Fibroblast of skin of scalp (primary cell): ENCODE results near the gene OS9.
"Not testable (repeated sequence)": the region's sequence is repeated elsewhere in the genome, so short reads cannot be mapped to it uniquely, and the experiment has no call there.

Experiments used
- DNase-seq: peaks from one replicate; pipeline ENCODE4 v3.0.0-alpha.2; 2013

Gene OS9

DNA sequence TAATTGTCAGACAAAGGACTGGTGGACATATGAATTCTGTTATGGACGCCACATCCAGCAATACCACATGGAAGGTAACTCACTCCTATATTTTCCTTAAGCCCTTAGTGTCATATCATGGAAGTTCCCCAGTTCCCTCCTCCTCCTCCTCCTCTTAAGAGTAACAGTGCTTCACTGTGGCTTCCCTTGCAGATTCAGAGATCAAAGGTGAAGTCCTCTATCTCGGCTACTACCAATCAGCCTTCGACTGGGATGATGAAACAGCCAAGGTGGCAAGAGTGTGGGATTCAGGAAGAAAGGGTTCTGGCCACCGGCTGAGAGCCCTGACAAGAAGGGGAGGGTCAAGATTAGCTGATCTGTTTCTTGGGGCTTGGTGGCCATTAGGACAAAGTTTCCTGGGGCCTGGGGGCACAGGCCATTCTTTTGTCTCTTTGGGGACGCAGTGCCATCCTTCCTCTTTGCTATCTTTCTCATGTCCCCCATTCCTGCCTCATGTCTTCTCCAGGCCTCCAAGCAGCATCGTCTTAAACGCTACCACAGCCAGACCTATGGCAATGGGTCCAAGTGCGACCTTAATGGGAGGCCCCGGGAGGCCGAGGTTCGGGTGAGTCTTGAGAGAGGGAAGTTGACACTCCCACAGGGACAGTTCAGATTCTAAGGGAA lies 2.0 kb downstream of the OS9 start:
- DNase-seq: no peak

DNA sequence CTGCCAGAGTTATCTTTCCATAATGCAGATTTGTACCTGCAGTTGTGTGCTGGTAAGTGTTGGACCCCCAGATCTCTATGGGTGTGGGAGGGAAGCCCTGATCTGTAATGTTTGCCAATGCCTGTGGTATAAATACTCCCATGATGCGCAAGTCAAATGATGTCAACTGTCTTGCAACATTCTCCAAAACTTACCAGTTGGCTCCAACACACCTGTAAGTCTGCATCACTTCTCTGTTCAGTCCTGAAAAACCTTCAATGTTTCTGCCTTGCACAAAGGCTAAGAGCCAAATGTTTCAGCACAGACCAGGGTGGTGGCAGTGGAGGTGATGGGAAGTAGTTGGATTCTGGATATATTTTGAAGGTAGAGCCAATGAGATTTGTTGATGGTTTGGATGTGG lies 3.1 kb downstream of the OS9 start:
- DNase-seq: no peak

DNA sequence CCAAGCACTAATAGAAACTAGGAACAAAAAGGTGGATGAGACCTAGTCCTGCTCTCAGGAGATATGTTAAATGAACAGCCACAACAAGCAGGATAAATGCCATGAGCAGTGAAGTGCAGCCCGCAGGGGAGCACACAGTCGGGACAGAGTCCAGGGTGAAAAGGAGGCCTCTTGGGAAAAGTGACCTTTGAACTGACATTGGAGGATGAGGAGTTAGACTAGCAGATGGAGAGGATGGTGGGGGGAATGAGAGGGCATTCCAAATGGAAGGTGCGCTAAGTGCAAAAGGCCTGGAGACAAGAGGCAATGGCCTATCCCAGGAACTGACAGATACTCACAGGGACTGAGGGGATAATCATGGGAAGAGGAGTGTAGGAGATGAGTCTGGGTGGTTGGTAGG lies 4.5 kb downstream of the OS9 start:
- no peak for DNase-seq

DNA sequence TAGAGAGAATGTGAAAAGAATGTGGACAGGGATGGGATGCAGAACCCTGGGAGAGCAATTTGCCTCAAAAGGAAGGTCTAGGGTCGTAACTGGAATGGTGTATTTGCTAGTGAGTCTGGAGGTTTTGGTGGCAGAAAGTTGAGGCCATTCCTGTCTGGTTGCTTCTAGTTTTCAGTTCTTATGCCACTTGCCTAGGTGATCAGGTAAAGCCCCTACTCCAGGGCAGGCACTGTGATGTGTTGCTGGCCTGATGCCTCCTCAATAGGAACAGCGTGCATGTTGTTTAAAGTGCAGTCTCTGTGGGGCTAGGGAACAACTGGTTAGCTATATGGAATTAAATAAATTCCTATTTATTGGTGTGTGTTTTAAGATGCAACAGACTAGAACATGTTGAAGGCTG lies 6.4 kb downstream of the OS9 start:
- no peak for DNase-seq

DNA sequence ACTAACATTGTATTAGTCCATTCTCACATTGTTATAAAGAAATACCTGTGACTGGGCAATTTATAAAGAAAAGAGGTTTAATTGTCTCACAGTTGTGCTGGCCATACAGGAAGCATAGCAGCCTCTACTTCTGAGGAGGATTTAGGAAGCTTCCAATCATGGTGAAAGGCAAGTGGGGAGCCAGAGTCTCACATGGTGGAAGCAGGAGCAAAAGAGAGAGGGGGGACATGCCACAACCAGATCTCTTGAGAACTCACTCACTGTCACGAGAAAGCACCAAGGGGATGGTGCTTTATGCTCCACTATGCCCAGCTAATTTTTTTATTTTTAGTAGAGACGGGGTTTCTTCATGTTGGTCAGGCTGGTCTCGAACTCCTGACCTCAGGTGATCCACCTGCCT lies 13.3 kb downstream of the OS9 start:
- no peak for DNase-seq

DNA sequence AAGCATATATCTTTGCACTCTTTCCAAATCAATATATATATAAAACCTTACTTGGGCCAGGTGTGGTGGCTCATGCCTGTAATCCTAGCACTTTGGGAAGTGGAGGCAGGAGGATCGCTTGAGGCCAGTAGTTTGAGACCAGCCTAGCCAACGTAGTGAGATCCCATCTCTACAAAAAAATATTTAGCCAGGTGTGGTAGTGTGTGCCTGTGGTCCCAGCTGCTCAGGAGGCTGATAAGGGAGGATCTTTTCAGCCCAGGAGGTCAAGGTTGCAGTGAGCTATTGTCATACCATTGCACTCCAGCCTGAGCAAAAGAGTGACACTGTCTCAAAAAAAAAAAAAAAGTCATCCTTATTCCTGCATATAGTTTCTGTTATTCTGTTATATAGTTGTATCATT lies 14.4 kb downstream of the OS9 start:
- DNase-seq: no peak

DNA sequence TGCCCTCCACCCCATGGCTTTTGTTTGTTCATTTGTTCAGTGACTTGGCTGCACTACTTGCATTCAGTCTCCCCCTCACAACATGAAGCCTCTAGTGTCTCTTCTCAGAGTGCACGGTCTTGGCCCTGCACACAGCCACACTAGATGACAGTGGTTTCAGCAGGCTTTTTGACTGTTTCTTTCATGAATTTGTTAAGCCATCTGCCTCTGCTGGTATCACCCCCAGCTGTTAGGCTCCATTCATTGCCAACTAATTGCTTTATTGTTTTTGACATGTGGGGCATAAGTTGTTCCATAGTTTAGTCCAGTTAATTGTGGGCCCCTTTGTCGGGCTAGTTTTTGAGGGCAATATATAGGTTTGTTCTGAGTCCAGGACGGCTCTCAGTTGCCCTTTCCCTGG lies 18.8 kb downstream of the OS9 start:
- no peak for DNase-seq

DNA sequence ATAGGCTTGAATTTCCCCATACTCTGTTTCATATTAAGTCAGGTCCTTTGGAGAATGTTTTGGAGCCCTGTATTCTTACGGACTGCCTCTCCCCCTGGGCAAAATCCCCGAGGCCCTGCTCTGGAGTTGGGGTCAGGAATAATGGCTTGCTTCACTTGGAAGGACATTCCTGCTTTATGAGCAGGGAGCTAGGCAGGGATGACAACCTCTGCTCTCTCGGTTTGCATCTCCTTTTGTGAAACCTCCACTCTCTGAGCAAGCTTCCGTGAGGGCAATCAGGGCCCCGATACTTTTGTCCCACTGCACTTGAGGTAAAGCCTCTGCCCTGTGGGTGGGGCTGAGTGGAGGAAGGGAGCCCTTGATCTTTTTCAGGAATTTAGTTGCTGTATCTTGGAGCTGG lies 19.3 kb downstream of the OS9 start:
- DNase-seq: no peak

DNA sequence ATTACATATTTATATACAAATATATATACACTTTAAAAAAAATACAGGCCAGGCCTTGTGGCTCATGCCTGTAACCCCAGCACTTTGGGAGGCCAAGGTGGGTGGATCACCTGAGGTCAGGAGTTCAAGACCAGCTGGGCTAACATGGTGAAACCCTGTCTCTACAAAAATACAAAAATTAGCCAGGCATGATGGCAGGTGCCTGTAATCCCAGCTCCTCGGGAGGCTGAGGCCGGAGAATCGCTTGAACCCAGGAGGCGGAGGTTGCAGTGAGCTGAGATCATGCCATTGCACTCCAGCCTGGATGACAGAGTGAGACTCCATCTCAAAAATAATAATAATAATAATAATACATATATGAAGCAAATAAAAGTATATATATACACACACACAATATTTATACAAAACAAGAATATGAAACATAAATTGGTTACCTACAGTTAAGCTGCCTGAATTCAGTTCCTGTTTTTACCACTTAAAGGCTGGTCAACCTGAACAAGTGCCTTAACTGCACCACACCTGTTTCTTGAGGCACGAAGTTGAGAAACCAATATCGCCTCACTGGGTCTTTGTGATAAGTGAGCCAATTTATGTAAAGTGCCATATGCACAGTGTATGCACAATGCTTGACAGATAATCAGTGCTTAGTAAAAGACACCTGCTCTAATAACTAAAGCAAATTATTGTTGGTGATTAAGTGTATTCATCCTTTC lies 21.3 kb downstream of the OS9 start:
- DNase-seq: not testable (repeated sequence)

DNA sequence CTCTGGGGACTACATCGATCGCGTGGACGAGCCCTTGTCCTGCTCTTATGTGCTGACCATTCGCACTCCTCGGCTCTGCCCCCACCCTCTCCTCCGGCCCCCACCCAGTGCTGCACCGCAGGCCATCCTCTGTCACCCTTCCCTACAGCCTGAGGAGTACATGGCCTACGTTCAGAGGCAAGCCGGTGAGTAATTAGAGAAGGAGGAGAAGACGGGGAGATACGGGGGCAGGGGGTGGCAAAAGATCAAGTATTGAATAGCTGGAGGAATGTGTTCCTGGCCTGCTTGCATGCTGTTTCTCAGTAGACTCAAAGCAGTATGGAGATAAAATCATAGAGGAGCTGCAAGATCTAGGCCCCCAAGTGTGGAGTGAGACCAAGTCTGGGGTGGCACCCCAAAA lies 21.9 kb downstream of the OS9 start:
- no peak for DNase-seq

DNA sequence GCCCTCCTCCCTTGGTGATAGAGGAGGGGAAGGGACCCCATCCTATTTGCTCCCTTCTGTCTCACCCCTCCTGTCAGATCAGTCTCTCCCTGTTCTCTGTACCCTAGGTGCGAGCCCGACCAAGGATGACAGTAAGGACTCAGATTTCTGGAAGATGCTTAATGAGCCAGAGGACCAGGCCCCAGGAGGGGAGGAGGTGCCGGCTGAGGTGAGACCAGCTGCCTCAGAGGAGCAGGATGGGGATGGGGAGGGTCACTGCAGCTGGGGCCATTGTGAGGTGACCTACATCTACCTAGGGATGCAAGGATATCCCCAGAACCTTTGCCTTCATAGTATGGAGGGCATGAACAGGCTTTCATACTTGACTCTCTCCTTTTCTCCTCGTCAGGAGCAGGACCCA lies 22.4 kb downstream of the OS9 start:
- no peak for DNase-seq

DNA sequence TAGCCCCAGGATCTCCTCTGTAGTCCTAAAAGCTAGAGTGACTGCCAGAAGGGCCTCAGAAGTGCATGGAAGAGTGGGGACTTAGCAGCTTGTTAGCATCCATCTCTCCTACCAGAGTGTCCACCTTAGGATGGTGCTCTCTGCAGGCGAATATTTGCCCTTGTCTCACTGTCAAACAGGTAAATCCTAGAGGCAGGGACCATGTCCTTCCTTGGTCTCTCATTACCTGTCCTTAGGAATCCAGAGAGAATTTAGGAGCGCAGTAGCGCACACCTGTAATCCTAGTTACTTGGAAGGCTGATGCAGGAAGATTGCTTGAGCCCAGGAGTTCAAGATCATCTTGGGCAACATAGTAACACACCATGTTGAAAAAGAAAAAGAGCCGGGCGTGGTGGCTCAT lies 23.2 kb downstream of the OS9 start:
- no peak for DNase-seq

DNA sequence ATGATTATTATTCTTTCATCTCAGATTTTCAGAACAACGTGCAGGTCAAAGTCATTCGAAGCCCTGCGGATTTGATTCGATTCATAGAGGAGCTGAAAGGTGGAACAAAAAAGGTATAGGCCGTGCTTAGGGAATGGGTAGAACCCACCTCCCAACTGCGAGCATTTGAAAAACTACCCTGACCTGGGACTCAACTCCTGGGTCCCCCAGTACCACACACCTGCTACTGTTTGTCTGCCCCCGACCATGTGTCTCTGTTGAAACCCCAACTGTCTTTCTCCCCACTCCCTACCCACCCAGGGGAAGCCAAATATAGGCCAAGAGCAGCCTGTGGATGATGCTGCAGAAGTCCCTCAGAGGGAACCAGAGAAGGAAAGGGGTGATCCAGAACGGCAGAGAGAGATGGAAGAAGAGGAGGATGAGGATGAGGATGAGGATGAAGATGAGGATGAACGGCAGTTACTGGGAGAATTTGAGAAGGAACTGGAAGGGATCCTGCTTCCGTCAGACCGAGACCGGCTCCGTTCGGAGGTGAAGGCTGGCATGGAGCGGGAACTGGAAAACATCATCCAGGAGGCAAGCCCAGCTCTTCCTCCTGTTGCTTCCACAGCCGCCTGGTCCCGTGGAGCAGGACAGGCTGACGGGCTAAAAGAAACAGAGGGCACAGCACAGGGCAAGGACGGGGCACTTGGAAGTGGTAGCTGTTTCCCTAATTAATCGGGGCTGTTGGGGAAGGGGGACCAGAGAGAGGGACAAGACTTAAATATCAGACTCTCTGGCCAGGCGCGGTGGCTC lies 24.1 kb downstream of the OS9 start:
- no peak for DNase-seq

DNA sequence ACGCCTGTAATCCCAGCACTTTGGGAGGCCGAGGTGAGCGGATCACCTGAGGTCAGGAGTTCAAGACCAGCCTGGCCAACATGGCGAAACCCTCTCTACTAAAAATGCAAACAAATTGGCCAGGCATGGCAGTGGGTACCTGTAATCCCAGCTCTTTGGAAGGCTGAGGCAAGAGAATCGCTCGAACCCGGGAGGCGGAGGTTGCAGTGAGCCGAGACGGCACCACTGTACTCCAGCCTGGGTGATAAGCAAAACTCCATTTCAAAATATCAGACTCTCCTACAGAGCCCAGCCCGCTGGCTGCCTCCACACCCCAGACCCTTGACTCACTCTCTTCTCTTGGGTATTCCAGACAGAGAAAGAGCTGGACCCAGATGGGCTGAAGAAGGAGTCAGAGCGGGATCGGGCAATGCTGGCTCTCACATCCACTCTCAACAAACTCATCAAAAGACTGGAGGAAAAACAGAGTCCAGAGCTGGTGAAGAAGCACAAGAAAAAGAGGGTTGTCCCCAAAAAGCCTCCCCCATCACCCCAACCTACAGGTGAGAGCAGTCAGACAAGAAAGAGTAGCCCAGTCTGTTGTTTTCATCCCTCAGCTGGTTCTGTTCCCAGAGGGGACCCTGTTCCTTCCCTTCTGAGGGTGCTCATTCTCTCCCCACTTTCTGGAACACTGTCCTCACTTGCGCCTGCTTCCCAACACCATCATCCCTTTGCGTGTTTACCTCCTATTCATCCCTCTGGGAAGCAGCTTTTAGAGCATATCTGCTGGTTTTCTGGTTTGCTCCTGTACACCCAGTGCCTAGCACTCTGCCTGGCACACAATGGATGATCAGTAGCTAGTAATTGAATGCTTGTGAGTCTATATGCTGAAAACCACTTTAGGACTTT lies 25.0 kb downstream of the OS9 start:
- no peak for DNase-seq

DNA sequence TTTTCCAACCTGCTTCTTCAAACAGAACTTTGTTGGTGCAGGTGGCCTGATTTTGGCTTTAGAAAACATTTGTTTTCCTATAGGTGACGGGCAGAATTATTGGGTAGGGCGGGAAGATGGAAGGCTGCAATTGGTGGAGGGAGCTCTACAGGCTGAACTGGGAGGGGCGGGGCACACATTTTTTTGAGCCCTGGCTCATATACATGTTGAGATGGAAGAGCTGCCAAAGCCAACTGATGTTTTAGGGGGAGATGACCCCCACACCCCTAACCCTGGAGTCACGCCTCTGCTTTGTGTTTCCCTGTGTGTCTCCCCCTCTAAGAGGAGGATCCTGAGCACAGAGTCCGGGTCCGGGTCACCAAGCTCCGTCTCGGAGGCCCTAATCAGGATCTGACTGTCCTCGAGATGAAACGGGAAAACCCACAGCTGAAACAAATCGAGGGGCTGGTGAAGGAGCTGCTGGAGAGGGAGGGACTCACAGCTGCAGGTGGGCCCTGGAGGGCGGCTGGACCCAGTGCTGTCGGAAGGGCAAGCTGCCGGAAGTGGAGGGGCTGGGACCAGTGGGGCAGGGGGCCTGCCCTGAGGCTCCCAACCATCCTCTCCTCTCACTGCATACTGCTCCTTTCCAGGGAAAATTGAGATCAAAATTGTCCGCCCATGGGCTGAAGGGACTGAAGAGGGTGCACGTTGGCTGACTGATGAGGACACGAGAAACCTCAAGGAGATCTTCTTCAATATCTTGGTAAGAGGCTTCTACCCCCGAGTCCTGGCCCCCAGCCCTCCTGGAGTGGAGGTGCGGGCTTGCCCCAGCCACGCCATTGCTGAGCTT lies 26.1 kb downstream of the OS9 start:
- no peak for DNase-seq

DNA sequence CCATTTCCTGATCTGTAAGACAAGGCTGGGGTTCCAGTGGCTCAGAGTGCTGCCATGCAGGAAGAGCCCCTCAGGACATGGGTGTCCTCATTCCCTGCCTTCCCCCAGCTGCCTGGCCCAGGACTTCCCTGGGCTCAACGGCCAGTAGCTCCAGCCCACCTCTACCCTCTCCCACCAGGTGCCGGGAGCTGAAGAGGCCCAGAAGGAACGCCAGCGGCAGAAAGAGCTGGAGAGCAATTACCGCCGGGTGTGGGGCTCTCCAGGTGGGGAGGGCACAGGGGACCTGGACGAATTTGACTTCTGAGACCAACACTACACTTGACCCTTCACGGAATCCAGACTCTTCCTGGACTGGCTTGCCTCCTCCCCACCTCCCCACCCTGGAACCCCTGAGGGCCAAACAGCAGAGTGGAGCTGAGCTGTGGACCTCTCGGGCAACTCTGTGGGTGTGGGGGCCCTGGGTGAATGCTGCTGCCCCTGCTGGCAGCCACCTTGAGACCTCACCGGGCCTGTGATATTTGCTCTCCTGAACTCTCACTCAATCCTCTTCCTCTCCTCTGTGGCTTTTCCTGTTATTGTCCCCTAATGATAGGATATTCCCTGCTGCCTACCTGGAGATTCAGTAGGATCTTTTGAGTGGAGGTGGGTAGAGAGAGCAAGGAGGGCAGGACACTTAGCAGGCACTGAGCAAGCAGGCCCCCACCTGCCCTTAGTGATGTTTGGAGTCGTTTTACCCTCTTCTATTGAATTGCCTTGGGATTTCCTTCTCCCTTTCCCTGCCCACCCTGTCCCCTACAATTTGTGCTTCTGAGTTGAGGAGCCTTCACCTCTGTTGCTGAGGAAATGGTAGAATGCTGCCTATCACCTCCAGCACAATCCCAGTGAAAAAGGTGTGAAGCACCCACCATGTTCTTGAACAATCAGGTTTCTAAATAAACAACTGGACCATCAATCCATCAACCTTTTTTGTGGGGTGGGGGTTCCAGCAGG lies 27.0 kb downstream of the OS9 start:
- no peak for DNase-seq

DNA sequence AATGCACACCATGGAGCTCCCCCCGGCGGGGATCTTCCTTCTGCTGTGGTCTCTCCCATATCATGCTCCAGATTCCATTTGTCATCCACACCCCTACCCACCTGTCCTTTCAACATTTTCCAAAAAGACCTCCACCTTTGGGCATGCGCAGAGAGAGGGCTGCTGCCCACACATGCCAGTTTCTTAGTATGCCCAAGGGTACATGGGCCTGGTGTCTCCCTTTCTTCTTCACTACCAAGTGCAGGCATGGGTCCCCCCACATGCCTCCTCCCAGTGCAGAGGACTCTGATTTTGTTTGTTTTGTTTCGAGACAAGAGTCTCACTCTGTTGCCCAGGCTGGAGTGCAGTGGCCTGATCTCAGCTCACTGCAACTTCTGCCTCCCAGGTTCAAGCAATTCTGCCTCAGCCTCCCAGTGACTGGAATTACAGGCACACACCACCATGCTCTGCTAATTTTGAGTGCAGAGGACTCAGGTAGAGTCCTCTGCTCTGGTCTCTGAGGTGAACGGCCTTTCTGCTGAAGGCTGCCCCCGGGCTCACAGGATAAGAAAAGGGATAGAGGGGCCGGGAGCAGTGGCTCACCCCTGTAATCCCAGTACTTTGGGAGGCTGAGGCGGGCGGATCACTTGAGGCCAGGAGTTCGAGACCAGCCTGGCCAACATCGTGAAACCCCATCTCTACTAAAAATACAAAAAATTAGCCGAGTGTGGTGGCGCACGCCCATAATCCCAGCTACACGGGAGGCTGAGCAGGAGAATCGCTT lies 28.1 kb downstream of the OS9 start:
- DNase-seq: not testable (repeated sequence)

DNA sequence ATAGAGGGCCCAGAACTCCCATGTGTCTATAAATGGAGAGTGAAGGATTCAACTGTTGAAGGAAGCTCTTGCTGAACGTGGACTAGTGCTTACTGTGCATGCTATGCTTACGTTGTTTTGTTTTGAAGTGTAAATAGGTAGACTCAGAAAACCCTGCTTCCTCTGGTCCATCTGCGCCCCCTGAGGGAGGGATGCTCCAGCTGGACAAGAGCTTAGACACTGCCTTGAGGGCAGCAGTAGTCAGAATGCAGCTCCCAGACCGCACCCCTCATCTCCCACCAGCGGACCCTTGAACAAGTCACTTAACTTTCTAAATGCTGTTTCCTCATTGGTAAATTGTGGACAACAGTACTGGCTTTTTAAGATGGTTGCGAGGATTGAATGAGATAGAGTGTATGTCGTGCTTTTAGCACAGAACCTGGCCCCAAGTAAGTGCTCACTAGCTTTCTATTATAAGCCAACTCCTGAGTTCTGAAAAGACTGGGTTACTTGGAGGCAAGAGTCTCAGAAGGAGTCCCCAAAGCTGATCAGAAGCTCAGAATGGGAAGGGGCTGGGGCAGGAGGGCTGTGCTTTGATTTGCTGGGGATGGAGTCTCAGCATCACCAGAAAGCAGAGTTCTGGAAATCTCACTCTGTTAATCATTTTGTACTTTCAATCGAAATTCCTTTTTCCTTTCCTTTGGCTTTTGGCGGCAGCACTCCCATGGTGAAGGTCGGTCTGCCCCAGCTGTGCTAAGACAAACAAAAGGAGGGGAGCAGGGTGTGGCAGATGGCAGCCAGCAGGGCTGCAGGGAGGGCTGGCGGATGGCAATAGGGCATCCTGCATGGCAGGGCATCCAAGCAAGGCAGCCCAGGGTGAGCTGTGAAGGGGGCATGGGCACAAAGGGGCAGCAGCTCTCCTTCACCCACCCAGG lies 29.0 kb downstream of the OS9 start:
- DNase-seq: no peak

DNA sequence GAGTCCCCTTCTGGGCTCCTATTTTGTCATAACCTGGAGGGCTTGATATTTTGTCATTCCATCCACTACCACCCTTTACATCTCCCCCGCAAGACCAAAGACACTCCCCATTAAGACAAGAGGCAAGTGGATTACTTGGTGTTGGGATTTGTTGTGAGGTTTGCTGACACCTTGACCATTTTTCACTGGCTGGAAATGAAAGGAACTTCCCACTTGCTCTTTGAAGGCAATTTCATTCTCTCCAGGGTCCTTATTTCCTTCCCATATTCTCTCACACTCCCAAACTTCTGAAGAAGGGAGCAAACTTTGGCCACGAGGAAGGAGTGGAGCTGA lies 29.7 kb downstream of the OS9 start:
- no peak for DNase-seq
